Right renal cortex interstitium (tissue), 3 donors: ENCODE data around the gene STX18. TPM values are rescaled to one million over a fixed set of nuclear protein-coding genes. Genes with fewer than 3 reads are reported as not detected.

ENCODE experiments used
- DNase-seq, 3 donors: peaks; one replicate each; pipeline ENCODE4 v3.0.0-alpha.2; 2013; ENCODE audit warnings: low read depth in 3 of 3, low spot score in 2 of 3
- polyA plus RNA-seq, 3 donors: library from polyadenylated mRNA; unstranded; fragments of 120-200 nt; gene quantifications; one replicate each; pipeline ENCODE4 v1.2.1, GENCODE V29; 2013; ENCODE audit not compliant: insufficient read length in 3 of 3

STX18 gene
- polyA plus RNA-seq, 3 donors, result 73.9 to 82.1 (median 80.7) TPM

DNA sequence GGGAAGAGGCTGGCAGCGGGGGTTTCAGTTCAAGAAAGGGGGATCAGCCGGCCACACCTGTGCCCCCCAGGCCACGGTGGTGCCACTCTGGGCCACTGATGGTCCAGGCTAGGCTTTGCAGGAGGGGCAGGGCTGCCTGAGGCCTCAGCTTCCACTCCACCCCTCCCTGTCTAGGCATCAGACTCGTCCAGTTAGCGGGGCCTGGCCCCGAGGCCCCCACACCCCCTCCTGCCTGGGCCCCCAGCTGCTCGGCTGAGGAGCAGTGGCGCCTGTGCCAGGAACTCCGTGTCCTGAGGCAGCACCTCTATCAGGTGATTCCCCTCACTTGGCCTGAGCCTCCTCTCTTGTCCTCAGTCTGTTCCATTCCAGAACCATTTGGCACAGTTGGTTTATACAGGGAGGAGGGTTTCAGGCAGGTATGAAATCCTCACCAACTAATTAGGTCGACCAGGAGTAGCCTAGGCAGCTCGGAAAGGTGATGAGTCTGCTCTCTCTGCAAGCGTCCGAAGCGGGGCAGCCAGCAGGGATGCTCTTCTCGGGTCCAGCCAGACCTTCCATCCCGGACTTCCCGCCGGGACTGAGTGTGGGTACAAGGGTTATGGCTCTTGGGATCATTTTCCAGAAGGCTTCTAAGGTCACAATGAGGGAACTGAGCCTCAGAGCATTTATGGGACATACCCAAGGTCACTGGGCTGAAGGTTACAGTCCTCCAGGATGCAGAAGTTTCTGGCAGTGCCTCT lies 152.8 kb downstream of the STX18 start:
- DNase-seq, result no peak

DNA sequence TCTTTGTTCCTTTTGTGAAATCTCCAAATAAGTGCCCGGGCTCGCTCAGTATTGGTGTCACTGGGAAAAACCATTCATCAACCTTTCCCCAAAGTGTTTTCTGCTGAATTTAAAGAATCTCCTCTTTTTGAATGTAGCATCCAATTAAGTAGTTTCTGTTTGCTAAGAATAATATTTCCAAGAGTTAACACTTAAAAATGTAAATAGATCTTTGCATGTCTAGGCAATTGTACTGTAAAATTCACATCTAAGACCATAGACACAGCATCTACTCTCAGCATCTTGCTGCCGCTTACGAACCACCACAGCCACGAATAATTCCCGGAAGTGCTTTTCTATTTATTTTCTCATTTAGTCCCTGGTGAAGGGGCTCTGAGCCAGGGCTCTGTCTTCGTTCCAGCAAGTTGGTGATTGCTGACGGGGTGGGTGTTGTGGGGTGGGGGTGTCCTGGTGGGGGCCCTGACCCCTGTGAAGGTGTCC lies 153.5 kb downstream of the STX18 start:
- DNase-seq, result no peak

DNA sequence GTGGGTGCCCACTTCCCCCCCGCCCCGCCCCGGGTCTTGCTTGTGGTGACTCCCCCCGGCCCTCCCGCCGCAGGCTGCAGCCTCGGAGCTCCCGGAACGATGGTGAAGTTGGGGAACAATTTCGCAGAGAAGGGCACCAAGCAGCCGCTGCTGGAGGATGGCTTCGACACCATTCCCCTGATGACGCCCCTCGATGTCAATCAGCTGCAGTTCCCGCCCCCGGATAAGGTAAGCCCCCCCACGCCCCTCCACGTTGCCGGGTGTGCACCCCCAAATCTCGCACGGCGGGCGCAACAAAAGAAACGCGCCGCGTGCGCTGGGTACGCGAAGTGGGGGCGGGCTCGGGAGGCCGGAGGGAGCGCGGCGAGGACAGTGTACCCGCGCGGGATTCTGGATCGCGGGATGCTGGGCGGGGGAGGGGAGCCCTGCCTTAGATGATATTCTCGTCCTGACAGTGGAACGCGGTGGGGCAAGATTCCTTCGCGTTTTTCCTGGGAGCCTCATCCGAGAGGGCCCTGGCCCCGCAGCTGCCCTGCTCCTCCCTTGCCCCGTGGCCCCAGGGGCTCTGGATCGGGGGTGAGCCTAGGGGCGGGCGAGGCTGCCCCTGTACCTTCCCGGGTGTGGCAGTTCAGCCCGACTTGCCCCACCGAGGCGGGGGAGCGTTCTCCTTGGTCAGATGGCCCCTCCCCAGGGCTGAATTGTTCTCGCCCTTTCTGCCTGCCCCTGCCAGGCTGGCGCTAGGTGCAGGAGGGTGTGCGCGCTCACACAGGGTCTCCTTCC lies 154.1 kb downstream of the STX18 start:
- no peak for DNase-seq

DNA sequence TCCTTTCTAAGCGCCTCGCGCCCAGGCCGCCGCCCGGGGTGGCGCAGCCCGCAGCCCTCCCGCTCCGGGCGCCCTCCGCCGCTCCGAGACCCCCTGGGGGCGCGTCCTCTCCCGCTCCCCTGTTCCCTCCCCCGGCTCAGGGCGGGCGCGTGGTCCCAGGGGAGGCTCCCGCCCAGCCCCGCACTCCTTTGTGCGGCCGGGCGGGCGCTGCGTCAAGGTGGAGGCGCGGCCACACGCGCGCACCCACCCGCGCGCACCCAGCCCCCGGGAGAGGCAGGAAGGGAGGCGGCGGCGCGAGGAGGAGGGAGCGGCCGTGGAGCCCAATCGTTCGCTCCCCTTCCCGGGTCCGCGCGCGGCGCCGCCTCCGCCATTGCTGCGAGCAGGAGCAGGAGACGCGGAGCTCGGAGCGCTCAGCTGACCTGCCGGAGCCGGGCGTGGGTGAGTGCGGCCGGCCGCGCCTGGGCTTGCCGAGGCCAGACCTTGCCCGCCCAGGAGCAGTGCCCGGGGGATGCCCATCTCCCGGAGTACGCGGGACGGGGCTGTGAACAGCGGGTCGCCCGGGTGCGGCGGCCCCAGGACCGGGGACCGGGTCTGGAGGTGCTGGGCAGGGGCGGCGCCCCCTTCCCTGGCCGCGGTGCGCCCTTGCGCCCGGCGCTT lies 155.0 kb downstream of the STX18 start, which contains the start of gene NSG1:
Gene NSG1, plus strand, starts transcription at position 367 of the 657 bp plus-strand sequence. CDS start 528 bp downstream, outside the sequence.
- DNase-seq, result no peak

DNA sequence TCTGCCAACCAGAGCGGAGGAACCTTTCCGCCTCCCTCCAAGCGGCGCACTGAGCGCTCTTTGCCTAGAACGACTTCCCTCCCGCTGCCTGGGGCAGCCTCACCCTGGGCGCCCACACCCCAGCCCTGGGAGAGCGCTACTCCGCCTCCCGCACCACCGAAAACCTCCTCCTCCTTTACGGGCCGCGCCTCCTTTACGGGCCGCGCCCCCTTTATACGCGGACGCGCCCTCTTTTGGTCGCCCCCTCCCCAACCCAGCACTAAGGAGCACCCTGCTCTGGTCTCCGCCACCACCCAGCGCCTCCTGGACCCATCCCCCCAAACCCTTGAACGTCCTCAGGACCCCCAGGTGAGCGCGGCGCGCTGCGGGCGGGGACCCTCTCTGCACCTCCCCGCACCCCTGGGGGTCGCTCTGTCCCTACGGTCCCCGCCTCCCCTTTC lies 155.5 kb downstream of the STX18 start:
- DNase-seq, result no peak

DNA sequence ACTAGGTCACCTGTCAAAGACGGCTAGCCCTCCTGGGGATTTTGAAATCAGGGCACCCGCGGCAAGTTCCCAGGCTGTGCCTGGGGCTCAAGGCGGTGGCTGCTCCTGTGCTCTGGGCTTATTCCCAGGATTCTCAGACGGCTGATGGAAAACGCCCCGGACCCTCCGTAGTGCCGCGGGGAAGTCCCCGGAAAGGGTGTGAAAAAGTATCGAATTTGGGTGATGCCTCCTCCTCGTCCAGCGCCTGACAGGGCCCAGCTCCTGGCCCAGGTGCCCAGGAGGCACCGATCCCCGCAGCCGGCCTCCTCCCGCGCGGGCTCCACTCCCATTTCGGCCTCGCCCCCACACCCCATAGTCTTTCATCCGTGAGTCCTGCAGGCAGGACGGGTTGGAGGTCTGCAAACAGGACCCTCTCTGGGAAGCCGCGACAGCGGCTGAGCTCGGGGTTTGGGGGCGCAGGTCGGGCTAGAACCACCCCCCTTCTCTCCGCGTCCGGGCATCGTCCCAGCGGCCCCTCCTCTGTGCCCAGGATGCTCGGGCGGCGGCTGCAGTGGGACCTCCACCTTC lies 156.0 kb downstream of the STX18 start:
- no peak for DNase-seq

DNA sequence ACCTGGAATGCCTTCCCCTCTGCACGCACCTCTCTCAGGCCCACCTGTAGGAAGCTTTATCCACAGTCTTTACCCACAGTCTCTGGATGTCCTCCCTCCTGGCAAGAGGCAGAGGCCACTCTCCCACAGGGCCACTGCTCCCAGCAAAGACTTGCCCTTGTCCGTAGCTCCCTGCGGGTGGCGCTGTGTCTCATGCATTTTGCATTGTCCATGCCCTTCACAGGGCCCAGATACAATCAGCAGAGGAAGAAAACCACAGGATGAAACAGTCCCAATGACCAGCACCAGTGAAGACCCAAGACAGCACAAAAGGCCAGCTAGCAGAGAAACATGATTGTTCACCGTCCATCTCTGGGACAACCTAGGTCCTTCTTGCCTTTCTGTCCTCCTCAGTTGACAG lies 157.0 kb downstream of the STX18 start:
- DNase-seq, result no peak

DNA sequence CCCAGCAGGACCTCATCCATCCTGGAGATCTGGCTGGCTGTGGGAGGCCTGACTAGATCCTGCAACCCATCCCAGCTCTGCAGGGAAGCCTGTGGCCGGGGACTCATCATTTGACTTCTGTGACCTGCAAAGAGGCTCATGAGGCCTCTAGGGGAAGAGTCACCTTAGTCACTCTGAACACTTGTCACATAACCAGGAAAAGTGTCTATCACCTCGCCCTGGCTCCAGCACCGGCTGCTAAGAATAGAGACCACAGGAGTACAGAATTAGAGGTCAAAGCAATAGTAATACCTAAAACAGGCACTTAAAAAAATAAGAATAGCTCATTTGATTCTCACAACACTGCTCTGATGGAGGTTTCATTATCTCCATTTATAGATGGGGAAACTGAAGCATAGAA lies 158.8 kb downstream of the STX18 start:
- no peak for DNase-seq

DNA sequence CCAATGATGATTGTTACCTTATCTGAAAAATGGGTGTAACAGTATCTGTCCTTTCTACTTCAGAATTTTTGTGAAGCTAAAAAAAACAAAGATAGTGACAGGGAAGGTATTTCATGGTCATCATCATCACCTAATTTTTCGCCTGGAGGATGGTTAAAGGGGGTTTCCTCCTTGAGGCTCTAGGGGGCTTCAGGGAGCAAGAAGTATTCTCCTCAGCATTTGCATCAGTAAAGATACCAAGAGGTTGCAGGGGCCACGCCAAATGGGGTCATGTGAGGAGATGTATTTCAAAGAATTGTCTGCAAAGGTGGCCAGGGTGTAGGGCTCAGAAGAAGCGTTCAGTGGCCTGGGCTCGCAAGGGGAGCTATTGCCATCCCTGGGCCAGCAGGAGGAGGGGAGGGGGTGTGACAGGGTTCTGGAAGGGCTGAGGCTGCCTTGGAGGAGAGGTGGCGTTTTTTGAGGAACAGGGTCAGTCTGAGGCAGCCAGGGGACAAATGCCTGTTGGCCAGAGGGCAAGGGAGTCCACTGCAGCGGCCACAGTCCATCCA lies 162.2 kb downstream of the STX18 start:
- no peak for DNase-seq

DNA sequence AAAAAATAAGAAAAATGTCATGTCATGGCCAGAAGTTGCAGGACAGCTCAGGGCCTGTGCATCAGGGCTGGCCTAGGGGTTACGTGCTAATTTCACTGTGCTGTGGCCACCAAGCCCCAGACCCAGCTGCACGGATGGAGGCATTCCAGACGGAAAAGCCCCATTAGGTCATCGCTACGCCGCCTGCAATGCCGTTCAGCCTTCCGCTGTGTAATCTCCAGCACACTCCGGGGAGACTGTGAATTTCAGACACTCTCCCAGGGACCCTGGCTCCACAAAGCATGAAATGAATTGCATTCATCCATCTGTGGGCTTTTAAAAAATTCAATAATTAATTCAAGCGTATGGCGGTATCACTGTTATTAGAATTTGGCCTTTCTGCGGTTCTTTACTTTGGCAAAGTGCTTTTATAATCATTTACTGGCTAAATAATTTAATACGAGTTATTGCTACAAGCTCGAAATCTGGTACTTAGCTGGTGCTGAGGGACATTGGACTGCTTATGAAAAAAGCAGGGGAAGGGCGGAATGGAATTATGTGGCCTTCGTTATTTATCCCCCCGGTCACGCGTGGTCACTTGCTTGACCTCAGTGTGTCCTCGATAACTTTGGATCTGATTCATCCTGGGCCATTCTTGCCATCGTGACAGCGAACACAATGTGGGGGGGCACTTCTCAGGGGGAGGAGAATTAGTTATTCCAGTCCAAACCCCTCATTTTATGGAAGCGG lies 164.0 kb downstream of the STX18 start:
- no peak for DNase-seq

DNA sequence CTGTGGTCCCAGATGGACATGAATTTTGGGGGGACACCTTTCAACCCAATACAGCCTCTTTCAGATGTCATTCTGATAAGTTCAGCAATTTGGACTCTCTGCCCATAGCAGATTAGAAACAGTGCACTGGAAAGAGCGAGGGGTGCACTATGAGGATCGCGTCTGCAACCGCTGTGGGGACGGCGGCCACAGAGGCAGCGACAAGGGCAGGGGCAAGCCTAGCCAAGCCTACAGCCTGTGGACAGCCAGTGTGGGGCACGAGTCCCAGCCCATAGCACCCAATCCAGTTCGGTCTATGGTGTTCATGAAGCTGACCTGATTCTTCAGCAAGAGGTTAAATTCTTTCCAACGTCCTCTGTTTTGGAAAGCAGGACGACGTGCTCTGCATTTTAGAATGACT lies 164.7 kb downstream of the STX18 start:
- DNase-seq, result no peak

DNA sequence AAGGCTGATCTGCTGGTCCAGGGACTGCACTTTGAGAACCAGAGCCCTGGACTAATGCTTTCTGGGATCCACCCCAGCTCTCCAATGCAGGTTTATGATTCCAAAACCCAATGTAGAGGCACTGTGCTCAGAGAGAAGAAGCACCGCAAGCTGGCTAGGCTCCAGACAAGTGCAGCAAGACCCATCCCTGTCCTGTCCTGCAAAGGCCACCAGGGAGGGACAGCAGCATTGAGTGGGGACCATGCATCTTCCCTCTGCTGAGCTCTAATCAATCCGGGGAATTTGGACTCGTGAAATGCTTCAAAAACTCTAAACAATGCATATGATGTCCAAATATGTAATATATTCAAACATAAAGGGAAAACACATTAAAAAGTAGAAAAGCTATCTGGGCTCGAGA lies 165.8 kb downstream of the STX18 start:
- no peak for DNase-seq

DNA sequence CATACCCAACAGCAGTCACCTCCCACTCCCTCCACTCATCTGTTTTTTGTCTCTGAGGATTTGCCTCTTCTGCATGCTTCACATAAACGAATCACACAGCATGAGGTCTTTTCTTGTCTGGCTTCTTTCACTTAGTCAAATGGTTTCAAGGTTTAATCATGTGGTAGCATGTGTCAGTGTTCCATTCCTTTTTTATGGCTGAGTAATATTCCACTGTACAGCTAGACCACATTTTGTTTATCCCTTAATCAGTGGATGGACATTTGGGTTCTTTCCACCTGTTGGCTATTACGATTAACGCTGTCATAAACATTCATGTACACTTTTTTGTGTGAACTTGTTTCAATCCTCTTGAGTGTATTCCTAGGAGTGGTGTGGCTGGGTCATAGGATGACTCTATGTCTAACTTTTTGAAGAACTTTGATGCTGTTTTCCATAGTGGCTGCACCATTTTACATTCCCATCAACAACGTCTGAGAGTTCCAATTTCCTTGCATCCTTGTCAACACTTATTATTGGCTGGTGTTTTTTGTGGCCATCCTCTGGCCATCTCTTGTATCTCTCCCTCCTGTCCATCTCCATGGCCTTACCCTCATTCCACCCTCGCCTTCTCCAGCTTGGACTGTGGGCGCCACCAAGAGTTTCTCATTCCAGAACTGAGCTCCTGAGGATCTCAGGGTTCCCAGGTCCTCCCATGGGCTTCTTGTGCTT lies 167.3 kb downstream of the STX18 start:
- no peak for DNase-seq

Other genes starting within 250 kb of the STX18 start
- gene NSG1, start 154.9 kb downstream of the STX18 start, polyA plus RNA-seq, result 1 to 10 TPM; 4.0 to 5.1 (median 4.5) TPM